Rectal smooth muscle tissue (tissue), 1 donor: ENCODE measurements around the gene OTUB2.
"Not testable (repeated sequence)": the region's sequence is repeated elsewhere in the genome, so short reads cannot be mapped to it uniquely, and the experiment has no call there.

Experiments used
- H3K27ac ChIP-seq: one replicate; pipeline ENCODE4 v1.7.0; 2013; ENCODE audit warnings: low read depth, low read length, inconsistent platforms
- H3K27me3 ChIP-seq: one replicate; pipeline ENCODE4 v1.7.0; 2013; ENCODE audit warnings: low read length; ENCODE audit not compliant: control insufficient read depth, insufficient read depth
- H3K36me3 ChIP-seq: one replicate; pipeline ENCODE4 v1.7.0; 2013; ENCODE audit warnings: low read length; ENCODE audit not compliant: control insufficient read depth, insufficient read depth
- H3K4me1 ChIP-seq: one replicate; pipeline ENCODE4 v1.7.0; 2013; ENCODE audit warnings: low read length; ENCODE audit not compliant: control insufficient read depth, insufficient read depth
- H3K4me3 ChIP-seq: one replicate; pipeline ENCODE4 v1.7.0; 2013; ENCODE audit warnings: low read length
- H3K9ac ChIP-seq: one replicate; pipeline ENCODE4 v1.7.0; 2013; ENCODE audit warnings: low read length

OTUB2 gene

GRCh38 chr14:94059998-94060397 is 33.9 kb downstream of the OTUB2 start:
- H3K9ac ChIP-seq = no peak overlapping the region
- peaks cover 55% of the 10 kb centered on the region for H3K36me3 ChIP-seq
- H3K4me1 ChIP-seq = no peaks in the 10 kb centered on the region
- H3K4me3 ChIP-seq = no peak overlapping the region
- no peaks in the 10 kb centered on the region for H3K27me3 ChIP-seq
- H3K27ac ChIP-seq = no peak overlapping the region

- Histone ChIP-seq H3K4me1 (peaks cover 7% of the 10 kb centered on the region), H3K4me3 (no peak overlapping the region), H3K27me3 (no peaks in the 10 kb centered on the region), H3K36me3 (peaks cover 39% of the 10 kb centered on the region), H3K27ac (no peak overlapping the region), H3K9ac (no peak overlapping the region)
These were observed 36.3 kb downstream of the OTUB2 start for GRCh38 chr14:94062344-94062940.

GRCh38 chr14:94066089-94066676 is 40.0 kb downstream of the OTUB2 start:
- Histone ChIP-seq H3K4me3 (no peak overlapping the region), H3K27me3 (no peaks in the 10 kb centered on the region), H3K9ac (no peak overlapping the region), H3K4me1 (peaks cover 7% of the 10 kb centered on the region), H3K36me3 (peaks cover 8% of the 10 kb centered on the region), H3K27ac (no peak overlapping the region)

DNA sequence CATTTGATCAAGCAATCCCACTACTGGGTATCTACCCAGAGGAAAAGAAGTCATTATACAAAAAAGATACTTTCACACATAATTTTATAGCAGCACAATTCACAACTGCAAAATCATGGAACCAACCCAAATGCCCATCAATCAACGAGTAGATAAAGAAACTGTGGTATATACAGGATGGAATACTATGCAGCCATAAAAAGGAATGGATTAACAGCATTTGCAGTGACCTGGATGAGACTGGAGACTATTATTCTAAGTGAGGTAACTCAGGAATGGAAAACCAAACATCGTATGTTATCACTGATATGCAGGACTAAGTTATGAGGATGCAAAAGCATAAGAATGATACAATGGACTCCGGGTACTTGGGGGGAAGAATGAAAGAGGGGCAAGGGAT is 45.9 kb downstream of the OTUB2 start:
- H3K4me3 ChIP-seq, H3K4me1 ChIP-seq, H3K9ac ChIP-seq, H3K27me3 ChIP-seq, H3K36me3 ChIP-seq, H3K27ac ChIP-seq: not testable (repeated sequence)

GRCh38 chr14:94074534-94074933 is 48.4 kb downstream of the OTUB2 start:
- peaks cover 22% of the 10 kb centered on the region for H3K4me1 ChIP-seq
- H3K36me3 ChIP-seq = peaks cover 14% of the 10 kb centered on the region
- no peaks in the 10 kb centered on the region for H3K27me3 ChIP-seq
- no peak overlapping the region for H3K9ac ChIP-seq
- no peak overlapping the region for H3K4me3 ChIP-seq
- no peak overlapping the region for H3K27ac ChIP-seq

DNA sequence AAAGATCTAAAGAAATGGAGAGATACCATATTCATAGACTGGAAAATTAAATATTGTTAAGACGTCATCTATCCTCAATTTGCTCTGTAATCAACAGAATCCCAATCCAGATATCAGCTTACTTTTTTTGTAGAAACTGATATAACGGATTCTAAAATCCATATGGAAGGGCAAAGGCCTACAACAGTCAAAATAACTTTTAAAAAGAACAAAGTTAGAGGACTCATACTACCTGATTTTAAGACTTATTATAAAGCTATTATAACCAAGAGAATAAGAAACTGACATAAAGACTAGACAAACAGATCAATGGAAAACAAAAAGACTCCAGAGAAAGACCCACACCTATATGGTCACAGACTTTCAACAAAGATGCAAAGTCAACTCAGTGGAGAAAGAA is 48.9 kb downstream of the OTUB2 start:
- Histone ChIP-seq H3K36me3 (peaks cover 14% of the 10 kb centered on the region), H3K27ac (no peak overlapping the region), H3K4me1 (peaks cover 25% of the 10 kb centered on the region), H3K27me3 (no peaks in the 10 kb centered on the region), H3K4me3 (no peak overlapping the region), H3K9ac (no peak overlapping the region)

DNA sequence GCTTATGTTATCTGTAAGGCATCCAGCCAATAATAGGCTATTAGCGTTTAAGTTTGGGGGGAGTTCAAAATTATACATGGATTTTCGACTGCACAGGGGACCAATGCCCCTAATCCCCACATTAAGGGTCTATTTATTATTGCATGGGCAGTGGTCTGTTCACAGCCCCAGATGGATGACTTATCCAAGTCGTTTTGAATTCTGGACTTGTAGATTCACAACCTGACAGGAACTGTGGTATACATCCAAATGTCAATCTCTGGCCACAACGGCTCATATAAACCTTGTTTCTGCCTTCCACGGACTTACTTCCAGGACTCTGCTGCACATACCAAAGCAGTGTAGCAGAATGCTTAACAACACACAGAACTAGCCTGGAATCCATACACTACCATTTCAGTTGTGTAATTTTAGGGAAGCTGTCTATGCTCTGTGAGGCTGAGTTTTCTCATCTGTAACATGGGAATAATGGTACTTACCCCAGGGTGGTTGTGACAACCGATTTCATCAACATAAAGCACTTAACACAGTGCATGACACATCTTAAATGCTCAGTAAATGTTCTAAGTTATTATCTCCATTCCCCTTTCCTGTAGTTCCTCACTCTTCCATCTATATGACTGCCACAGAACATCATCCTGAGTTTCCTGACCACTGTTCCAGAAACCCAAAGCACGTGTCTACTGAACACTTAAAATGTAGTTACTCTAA is 51.1 kb downstream of the OTUB2 start:
- H3K4me3 ChIP-seq = peak overlapping the region; percentile 40
- H3K4me1 ChIP-seq = peaks cover 25% of the 10 kb centered on the region
- H3K27me3 ChIP-seq = no peaks in the 10 kb centered on the region
- H3K36me3 ChIP-seq = peaks cover 14% of the 10 kb centered on the region
- H3K27ac ChIP-seq = no peak overlapping the region
- no peak overlapping the region for H3K9ac ChIP-seq

- Histone ChIP-seq H3K4me1 (peaks cover 25% of the 10 kb centered on the region), H3K27ac (no peak overlapping the region), H3K36me3 (peaks cover 14% of the 10 kb centered on the region)
These were observed 51.7 kb downstream of the OTUB2 start for GRCh38 chr14:94077823-94078222.

GRCh38 chr14:94079891-94080620 is 53.9 kb downstream of the OTUB2 start:
- H3K36me3 ChIP-seq = peaks cover 14% of the 10 kb centered on the region
- H3K27me3 ChIP-seq = no peaks in the 10 kb centered on the region
- H3K9ac ChIP-seq = peak overlapping the region; percentile 82
- H3K27ac ChIP-seq = peak overlapping the region; percentile 91
- peak overlapping the region; percentile 85 for H3K4me3 ChIP-seq
- peaks cover 25% of the 10 kb centered on the region for H3K4me1 ChIP-seq

More at GRCh38 chr14:94077823-94078222, 51.7 kb downstream of the OTUB2 start:
- Histone ChIP-seq H3K9ac (no peak overlapping the region), H3K27me3 (no peaks in the 10 kb centered on the region), H3K4me3 (peak overlapping the region; percentile 85)

DNA sequence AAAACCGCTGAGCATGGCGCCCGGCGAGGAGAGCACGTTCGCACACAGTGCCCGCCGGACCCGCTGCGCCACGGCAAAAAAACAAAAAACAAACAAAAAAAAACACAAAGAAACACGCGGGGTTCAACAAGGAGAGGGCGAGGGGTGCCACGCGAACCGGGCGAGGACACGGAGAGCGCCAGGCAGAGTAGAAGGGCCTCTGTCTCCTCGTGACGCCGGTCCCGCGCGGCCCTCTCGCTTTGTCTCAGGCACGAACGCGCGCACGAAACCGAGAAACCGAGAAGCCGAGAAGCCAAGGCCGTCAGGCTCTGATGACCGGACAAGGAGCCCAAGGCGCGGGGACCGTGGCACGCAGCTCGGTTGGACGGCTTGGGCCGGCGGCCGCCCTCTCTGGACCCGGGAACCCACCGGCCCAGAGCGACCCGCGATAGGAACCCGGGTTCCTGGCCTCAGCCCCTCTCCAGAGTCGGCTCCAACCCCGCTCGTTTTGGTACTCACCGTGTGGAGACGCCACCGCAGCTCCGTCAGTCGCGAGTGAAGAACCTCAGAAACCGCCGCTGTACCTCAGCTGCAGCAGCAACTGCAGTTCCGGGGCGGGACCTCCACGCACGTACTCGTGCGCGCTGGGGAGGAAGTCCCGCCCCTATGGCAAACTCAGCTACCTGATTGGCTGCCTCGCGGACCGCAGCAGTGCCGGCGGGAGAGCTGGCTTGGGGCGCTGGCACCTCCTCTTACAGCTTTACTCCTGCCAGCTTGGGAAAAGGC is 54.7 kb downstream of the OTUB2 start, which contains the start of the genes DDX24 and IFI27L1:
TSS of gene DDX24 (minus strand) at position 582 of the 765 bp plus-strand sequence. CDS start 1,460 bp downstream, outside the sequence.
TSS of gene IFI27L1 (plus strand) at position 690 of the 765 bp plus-strand sequence. CDS start 15,628 bp downstream, outside the sequence.
- peak within 1 kb of the TSS; percentile 85 for H3K4me3 ChIP-seq
- H3K4me1 ChIP-seq = peaks cover 25% of the 10 kb centered on the region
- H3K9ac ChIP-seq = peak within 1 kb of the TSS; percentile 82
- no peaks in the 10 kb centered on the region for H3K27me3 ChIP-seq
- peak within 1 kb of the TSS; percentile 91 for H3K27ac ChIP-seq
- peaks cover 14% of the 10 kb centered on the region for H3K36me3 ChIP-seq

DNA sequence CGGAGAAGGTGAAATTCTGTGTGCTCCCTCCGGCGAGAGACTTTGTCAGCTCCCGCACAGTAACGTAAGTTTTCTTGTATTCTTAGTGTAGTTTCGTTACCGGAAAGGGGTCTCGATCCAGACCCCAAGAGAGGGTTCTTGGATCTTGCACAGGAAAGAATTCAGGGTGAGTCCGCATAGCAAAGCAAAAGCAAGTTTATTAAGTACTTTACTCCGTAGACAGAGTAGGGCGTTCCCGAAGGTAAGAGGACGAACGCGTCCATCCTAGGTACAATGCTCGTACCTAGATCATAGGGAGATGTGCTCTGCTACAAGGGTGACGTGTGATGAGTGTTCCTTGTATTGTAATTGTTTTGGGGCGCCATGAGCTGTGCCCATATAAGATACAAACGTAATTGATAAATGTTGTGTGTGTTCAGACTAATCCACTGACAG is 55.3 kb downstream of the OTUB2 start:
- Histone ChIP-seq H3K4me1 (peaks cover 25% of the 10 kb centered on the region), H3K36me3 (peaks cover 14% of the 10 kb centered on the region), H3K27me3 (no peaks in the 10 kb centered on the region), H3K27ac (peak overlapping the region; percentile 91), H3K4me3 (peak overlapping the region; percentile 85), H3K9ac (peak overlapping the region; percentile 20)
